Gastroesophageal sphincter (tissue), 3 donors: Measurements from ENCODE around the gene PCLAF.
"Not testable (repeated sequence)": the region's sequence is repeated elsewhere in the genome, so short reads cannot be mapped to it uniquely, and the experiment has no call there.

Experiments
- CTCF ChIP-seq, 4 experiments: fragments of 200-600 bp in 2 of 4; fragments of 450-650 bp in 2 of 4; sonication (generic) in 1 of 4; IDR thresholded peaks; one replicate each; pipeline ENCODE4 v1.5.1; 2017 to 2019; ENCODE audit warnings: antibody characterized with exemption in 4 of 4, mild to moderate bottlenecking in 2 of 4, moderate library complexity in 2 of 4
- EP300 ChIP-seq: sonication (generic); formaldehyde crosslinking; IDR thresholded peaks from one replicate; pipeline ENCODE4 v1.6.1; 2017; ENCODE audit warnings: antibody characterized with exemption, mild to moderate bottlenecking
- POLR2A ChIP-seq, 2 donors: fragments of 450-650 bp; IDR thresholded peaks; one replicate each; pipeline ENCODE4 v1.6.1; 2017; ENCODE audit warnings: antibody characterized with exemption in 2 of 2, mild to moderate bottlenecking in 2 of 2, moderate library complexity in 1 of 2
- POLR2AphosphoS5 ChIP-seq: sonication (generic); formaldehyde crosslinking; IDR thresholded peaks from one replicate; pipeline ENCODE4 v1.6.1; 2017; ENCODE audit warnings: antibody characterized with exemption

GRCh38 chr15:64346242-64346641 lies 35.0 kb downstream of the PCLAF start:
- not testable (repeated sequence) for TF ChIP-seq POLR2A (IDR thresholded peaks at IDR 0.05); CTCF (IDR thresholded peaks at IDR 0.05); POLR2AphosphoS5; EP300
